WTC11 (cell line): ENCODE measurements around the gene INPP5A.

Experiments used
- CREB1 ChIP-seq: sonication (generic); formaldehyde crosslinking; IDR thresholded peaks from 2 replicates; pipeline ENCODE4 v1.8.0; 2023; ENCODE audit warnings: mild to moderate bottlenecking, missing genetic modification reagents
- TEAD4 ChIP-seq: sonication (generic); formaldehyde crosslinking; IDR thresholded peaks from 2 replicates; pipeline ENCODE4 v1.8.0; 2022; ENCODE audit warnings: mild to moderate bottlenecking, missing genetic modification reagents
- TF ChIP-seq, protein P1 (sequence below): fragments of 200-600 bp; IDR thresholded peaks from 2 replicates; pipeline ENCODE4 v1.8.0; 2022; ENCODE audit warnings: antibody characterized with exemption
- TF ChIP-seq, protein P2 (sequence below): sonication (generic); formaldehyde crosslinking; IDR thresholded peaks from 2 replicates; pipeline ENCODE4 v1.8.0; 2022; ENCODE audit warnings: missing genetic modification reagents

GRCh38 chr10:132758865-132759264, 221.3 kb downstream of the INPP5A start:
- TF ChIP-seq TEAD4 (CRISPR knock-in tag) (no peak), CREB1 (CRISPR knock-in tag) (no peak)
- TF ChIP-seq, protein P1, sequence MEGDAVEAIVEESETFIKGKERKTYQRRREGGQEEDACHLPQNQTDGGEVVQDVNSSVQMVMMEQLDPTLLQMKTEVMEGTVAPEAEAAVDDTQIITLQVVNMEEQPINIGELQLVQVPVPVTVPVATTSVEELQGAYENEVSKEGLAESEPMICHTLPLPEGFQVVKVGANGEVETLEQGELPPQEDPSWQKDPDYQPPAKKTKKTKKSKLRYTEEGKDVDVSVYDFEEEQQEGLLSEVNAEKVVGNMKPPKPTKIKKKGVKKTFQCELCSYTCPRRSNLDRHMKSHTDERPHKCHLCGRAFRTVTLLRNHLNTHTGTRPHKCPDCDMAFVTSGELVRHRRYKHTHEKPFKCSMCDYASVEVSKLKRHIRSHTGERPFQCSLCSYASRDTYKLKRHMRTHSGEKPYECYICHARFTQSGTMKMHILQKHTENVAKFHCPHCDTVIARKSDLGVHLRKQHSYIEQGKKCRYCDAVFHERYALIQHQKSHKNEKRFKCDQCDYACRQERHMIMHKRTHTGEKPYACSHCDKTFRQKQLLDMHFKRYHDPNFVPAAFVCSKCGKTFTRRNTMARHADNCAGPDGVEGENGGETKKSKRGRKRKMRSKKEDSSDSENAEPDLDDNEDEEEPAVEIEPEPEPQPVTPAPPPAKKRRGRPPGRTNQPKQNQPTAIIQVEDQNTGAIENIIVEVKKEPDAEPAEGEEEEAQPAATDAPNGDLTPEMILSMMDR = no peak
- TF ChIP-seq, protein P2, sequence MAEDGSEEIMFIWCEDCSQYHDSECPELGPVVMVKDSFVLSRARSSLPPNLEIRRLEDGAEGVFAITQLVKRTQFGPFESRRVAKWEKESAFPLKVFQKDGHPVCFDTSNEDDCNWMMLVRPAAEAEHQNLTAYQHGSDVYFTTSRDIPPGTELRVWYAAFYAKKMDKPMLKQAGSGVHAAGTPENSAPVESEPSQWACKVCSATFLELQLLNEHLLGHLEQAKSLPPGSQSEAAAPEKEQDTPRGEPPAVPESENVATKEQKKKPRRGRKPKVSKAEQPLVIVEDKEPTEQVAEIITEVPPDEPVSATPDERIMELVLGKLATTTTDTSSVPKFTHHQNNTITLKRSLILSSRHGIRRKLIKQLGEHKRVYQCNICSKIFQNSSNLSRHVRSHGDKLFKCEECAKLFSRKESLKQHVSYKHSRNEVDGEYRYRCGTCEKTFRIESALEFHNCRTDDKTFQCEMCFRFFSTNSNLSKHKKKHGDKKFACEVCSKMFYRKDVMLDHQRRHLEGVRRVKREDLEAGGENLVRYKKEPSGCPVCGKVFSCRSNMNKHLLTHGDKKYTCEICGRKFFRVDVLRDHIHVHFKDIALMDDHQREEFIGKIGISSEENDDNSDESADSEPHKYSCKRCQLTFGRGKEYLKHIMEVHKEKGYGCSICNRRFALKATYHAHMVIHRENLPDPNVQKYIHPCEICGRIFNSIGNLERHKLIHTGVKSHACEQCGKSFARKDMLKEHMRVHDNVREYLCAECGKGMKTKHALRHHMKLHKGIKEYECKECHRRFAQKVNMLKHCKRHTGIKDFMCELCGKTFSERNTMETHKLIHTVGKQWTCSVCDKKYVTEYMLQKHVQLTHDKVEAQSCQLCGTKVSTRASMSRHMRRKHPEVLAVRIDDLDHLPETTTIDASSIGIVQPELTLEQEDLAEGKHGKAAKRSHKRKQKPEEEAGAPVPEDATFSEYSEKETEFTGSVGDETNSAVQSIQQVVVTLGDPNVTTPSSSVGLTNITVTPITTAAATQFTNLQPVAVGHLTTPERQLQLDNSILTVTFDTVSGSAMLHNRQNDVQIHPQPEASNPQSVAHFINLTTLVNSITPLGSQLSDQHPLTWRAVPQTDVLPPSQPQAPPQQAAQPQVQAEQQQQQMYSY (CRISPR knock-in tag) = no peak
